Upper lobe of left lung (tissue), 4 donors: ENCODE data around the gene TASP1.

Experiments
- EP300 ChIP-seq, 4 donors: sonication (generic); formaldehyde crosslinking; IDR thresholded peaks; one replicate each; pipeline ENCODE4 v1.5.1; 2017; ENCODE audit warnings: antibody characterized with exemption in 4 of 4, control low read depth in 2 of 4
- POLR2AphosphoS5 ChIP-seq, 2 donors: sonication (generic); formaldehyde crosslinking; IDR thresholded peaks; one replicate each; pipeline ENCODE4 v1.5.1; 2017; ENCODE audit warnings: antibody characterized with exemption in 2 of 2
- TF ChIP-seq, protein P1 (sequence below), 6 experiments: fragments of 450-650 bp in 4 of 6; fragments of 200-600 bp in 2 of 6; sonication (generic) in 2 of 6; IDR thresholded peaks; one replicate each; pipeline ENCODE4 v1.5.1; 2016 to 2019; ENCODE audit warnings: antibody characterized with exemption in 6 of 6

DNA sequence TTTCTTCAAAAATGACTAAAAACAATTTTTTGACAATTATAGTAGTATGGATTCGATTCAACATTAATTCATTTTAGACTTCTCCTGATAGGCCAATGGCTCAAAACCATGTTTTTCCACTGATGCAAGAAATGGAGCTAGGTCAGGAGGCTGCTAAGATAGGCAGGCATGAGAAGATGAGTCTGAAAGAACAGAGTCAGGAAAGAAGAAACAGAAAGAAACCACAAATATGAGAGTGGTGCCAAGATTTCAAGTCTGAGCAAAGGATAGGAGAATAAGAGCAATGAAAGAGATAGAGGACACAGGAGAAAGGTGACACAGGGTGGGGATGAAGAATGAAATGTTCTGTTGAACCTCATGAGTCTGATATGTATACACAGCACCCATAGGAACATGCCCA is 112.2 kb downstream of the TASP1 start:
- TF ChIP-seq EP300 (IDR thresholded peaks at IDR 0.05) (no peak), POLR2AphosphoS5 (IDR thresholded peaks at IDR 0.05) (no peak)
- TF ChIP-seq, protein P1, sequence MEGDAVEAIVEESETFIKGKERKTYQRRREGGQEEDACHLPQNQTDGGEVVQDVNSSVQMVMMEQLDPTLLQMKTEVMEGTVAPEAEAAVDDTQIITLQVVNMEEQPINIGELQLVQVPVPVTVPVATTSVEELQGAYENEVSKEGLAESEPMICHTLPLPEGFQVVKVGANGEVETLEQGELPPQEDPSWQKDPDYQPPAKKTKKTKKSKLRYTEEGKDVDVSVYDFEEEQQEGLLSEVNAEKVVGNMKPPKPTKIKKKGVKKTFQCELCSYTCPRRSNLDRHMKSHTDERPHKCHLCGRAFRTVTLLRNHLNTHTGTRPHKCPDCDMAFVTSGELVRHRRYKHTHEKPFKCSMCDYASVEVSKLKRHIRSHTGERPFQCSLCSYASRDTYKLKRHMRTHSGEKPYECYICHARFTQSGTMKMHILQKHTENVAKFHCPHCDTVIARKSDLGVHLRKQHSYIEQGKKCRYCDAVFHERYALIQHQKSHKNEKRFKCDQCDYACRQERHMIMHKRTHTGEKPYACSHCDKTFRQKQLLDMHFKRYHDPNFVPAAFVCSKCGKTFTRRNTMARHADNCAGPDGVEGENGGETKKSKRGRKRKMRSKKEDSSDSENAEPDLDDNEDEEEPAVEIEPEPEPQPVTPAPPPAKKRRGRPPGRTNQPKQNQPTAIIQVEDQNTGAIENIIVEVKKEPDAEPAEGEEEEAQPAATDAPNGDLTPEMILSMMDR (IDR thresholded peaks at IDR 0.05): no peak
